HG02884 (cell line): ENCODE measurements around the gene ENAH.

Source experiments
- ATAC-seq: cut with Tn5 transposase; IDR thresholded peaks from one replicate; pipeline ENCODE4 v1.9.1; 2021; ENCODE audit warnings: mild to moderate bottlenecking, moderate library complexity; ENCODE audit not compliant: unreplicated experiment

Gene ENAH

GRCh38 chr1:225610539-225610938 is 42.4 kb downstream of the ENAH start:
- ATAC-seq = no peak

- no peak for ATAC-seq
These were observed 44.7 kb downstream of the ENAH start for GRCh38 chr1:225608014-225608796.

GRCh38 chr1:225607355-225607754 is 45.6 kb downstream of the ENAH start:
- ATAC-seq = no peak

- no peak for ATAC-seq
These were observed 49.2 kb downstream of the ENAH start for GRCh38 chr1:225603538-225604354.

- no peak for ATAC-seq
These were observed 50.2 kb downstream of the ENAH start for GRCh38 chr1:225602590-225603206.

GRCh38 chr1:225601902-225602589 is 50.9 kb downstream of the ENAH start:
- ATAC-seq = no peak

GRCh38 chr1:225598847-225599246 is 54.1 kb downstream of the ENAH start:
- no peak for ATAC-seq

- ATAC-seq = no peak
These were observed 54.9 kb downstream of the ENAH start for GRCh38 chr1:225597926-225598575.

GRCh38 chr1:225596736-225597135 is 56.2 kb downstream of the ENAH start:
- ATAC-seq = no peak

GRCh38 chr1:225595974-225596551 is 56.9 kb downstream of the ENAH start:
- ATAC-seq = no peak

GRCh38 chr1:225595452-225595851 is 57.5 kb downstream of the ENAH start:
- ATAC-seq = no peak

- no peak for ATAC-seq
These were observed 59.5 kb downstream of the ENAH start for GRCh38 chr1:225593414-225593813.

- no peak for ATAC-seq
These were observed 60.4 kb downstream of the ENAH start for GRCh38 chr1:225592362-225593025.

- ATAC-seq = no peak
These were observed 65.6 kb downstream of the ENAH start for GRCh38 chr1:225587310-225587709.

- ATAC-seq = no peak
These were observed 71.7 kb downstream of the ENAH start for GRCh38 chr1:225581186-225581585.

GRCh38 chr1:225580238-225581099 is 72.5 kb downstream of the ENAH start:
- no peak for ATAC-seq

- ATAC-seq = no peak
These were observed 74.5 kb downstream of the ENAH start for GRCh38 chr1:225578251-225578977.

- no peak for ATAC-seq
These were observed 75.7 kb downstream of the ENAH start for GRCh38 chr1:225577241-225577640.
